Activated naive CD8-positive, alpha-beta T cell treated with anti-CD3 and anti-CD28 coated beads, Interleukin-2, amount 10 ng/mL, durations not matched to agents 7 days and 5 days (primary cell): Measurements from ENCODE around the gene PIGS. TPM values are rescaled to one million over a fixed set of nuclear protein-coding genes. Genes with fewer than 3 reads are reported as not detected.
"Not testable (repeated sequence)": the region's sequence is repeated elsewhere in the genome, so short reads cannot be mapped to it uniquely, and the experiment has no call there.

Source experiments
- ATAC-seq: fragments of 150-1000 bp; cut with Tn5 transposase; one replicate; pipeline ENCODE4 v1.10.0; 2021; ENCODE audit warnings: low read depth, moderate library complexity
- POLR2A ChIA-PET: fragments of 350-600 bp; sonication (Branson Sonifier 250); formaldehyde crosslinking; loops from one replicate; lab custom pipeline; 2021; ENCODE audit warnings: antibody characterized with exemption; lab: Charles Lee
- DNase-seq: peaks from one replicate; pipeline ENCODE4 v3.0.0; 2021
- H3K27ac Mint-ChIP-seq: one replicate; pipeline ENCODE4 v1.8.0; 2022; ENCODE audit warnings: mild to moderate bottlenecking, mixed read lengths
- H3K27me3 Mint-ChIP-seq: one replicate; pipeline ENCODE4 v1.8.0; 2022; ENCODE audit warnings: mild to moderate bottlenecking, moderate library complexity, mixed read lengths
- H3K36me3 Mint-ChIP-seq: one replicate; pipeline ENCODE4 v1.8.0; 2021; ENCODE audit warnings: mild to moderate bottlenecking, mixed read lengths
- H3K4me1 Mint-ChIP-seq: one replicate; pipeline ENCODE4 v1.8.0; 2021; ENCODE audit warnings: mixed read lengths
- H3K4me3 Mint-ChIP-seq: one replicate; pipeline ENCODE4 v1.8.0; 2022; ENCODE audit warnings: mild to moderate bottlenecking, moderate library complexity, mixed read lengths
- H3K9me3 Mint-ChIP-seq: one replicate; pipeline ENCODE4 v1.8.0; 2021; ENCODE audit warnings: mixed read lengths
- total RNA-seq, 2 experiments: library from RNA; stranded (reverse); gene quantifications; one replicate each; pipeline ENCODE4 v1.2.3, GENCODE V29; 2021

PIGS gene
- total RNA-seq, 2 experiments from 2014 or later: 60.5 to 63.1 TPM

GRCh38 chr17:28528327-28529012 lies 42.9 kb downstream of the PIGS start:
- Mint-ChIP-seq H3K4me1 (no peaks in the 10 kb centered on the region), H3K4me3 (no peak overlapping the region), H3K27me3 (no peaks in the 10 kb centered on the region), H3K27ac (no peak overlapping the region), H3K36me3 (no peaks in the 10 kb centered on the region), H3K9me3 (no peaks in the 10 kb centered on the region)
- ATAC-seq (no peak), DNase-seq (no peak)
- POLR2A ChIA-PET: no interaction called here

GRCh38 chr17:28527859-28528258 lies 43.5 kb downstream of the PIGS start:
- POLR2A ChIA-PET: no interaction called here
- H3K27ac Mint-ChIP-seq: no peak overlapping the region
- DNase-seq (no peak), ATAC-seq (no peak)
- no peak overlapping the region for H3K4me3 Mint-ChIP-seq
- H3K27me3 Mint-ChIP-seq: no peaks in the 10 kb centered on the region
- H3K36me3 Mint-ChIP-seq: no peaks in the 10 kb centered on the region
- no peaks in the 10 kb centered on the region for H3K9me3 Mint-ChIP-seq
- H3K4me1 Mint-ChIP-seq: no peaks in the 10 kb centered on the region

DNA sequence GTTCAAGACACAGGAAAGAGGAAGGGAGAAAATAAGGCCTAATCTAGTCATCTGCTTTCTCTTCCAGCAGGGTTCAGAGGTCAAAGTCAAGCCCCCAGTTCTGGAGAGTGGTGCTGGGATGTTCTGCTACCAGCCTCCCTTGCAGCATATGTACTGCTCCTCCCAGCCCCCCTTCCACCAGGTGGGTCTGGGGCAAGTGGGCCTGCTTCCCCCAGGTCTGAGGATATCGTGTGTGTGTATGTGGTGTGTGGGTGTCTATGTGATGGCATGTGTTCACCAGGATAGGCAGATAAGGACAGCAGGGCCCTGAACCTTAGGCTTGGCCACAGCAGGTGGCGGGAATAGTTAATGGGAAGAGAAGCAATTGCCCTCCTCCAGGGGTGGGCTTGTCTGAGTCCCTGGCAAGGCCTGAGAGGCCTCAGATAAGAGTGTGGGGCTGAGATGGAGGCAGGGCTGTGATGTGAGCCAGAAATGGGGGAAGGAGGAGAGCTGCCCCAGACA lies 44.1 kb downstream of the PIGS start:
- Mint-ChIP-seq H3K4me1 (no peaks in the 10 kb centered on the region), H3K36me3 (no peaks in the 10 kb centered on the region), H3K27me3 (no peaks in the 10 kb centered on the region), H3K9me3 (no peaks in the 10 kb centered on the region), H3K4me3 (no peak overlapping the region), H3K27ac (no peak overlapping the region)
- ATAC-seq: no peak
- POLR2A ChIA-PET: no interaction called here
- no peak for DNase-seq

DNA sequence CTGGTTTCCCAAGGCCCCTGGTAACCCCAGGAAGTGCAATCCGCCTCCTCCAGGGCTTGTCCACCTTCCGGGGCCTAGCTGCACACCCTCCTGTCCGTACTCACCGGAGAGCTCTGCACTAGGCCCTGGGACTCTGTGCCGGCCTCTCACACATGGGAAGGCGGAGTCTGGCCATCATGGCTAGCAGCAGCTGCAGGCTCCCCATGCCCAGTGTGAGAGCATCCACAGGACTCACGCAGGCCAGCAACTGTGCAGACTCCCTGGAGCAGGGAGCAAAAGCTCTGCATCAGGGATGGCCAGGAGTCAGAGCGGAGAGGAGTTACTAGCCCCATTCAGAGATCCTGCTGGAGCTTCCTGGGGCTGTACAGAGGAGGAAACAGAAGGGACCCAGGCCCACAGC lies 44.9 kb downstream of the PIGS start:
- POLR2A ChIA-PET: no interaction called here
- Mint-ChIP-seq H3K4me3 (no peak overlapping the region), H3K36me3 (no peaks in the 10 kb centered on the region), H3K27me3 (no peaks in the 10 kb centered on the region), H3K27ac (no peak overlapping the region), H3K9me3 (no peaks in the 10 kb centered on the region), H3K4me1 (no peaks in the 10 kb centered on the region)
- DNase-seq (no peak), ATAC-seq (no peak)

GRCh38 chr17:28524476-28525424 lies 46.6 kb downstream of the PIGS start:
- Mint-ChIP-seq H3K4me3 (no peak overlapping the region), H3K27me3 (no peaks in the 10 kb centered on the region), H3K4me1 (no peaks in the 10 kb centered on the region), H3K27ac (no peak overlapping the region), H3K36me3 (no peaks in the 10 kb centered on the region), H3K9me3 (no peaks in the 10 kb centered on the region)
- POLR2A ChIA-PET: no interaction called here
- no peak for DNase-seq
- no peak for ATAC-seq

- DNase-seq: no peak
- POLR2A ChIA-PET: no interaction called here
- Mint-ChIP-seq H3K27ac (no peak overlapping the region), H3K36me3 (no peaks in the 10 kb centered on the region), H3K4me3 (no peak overlapping the region), H3K27me3 (peaks cover 2% of the 10 kb centered on the region), H3K4me1 (peaks cover 7% of the 10 kb centered on the region), H3K9me3 (no peaks in the 10 kb centered on the region)
- no peak for ATAC-seq
Measured at GRCh38 chr17:28523876-28524275, 47.4 kb downstream of the PIGS start.

DNA sequence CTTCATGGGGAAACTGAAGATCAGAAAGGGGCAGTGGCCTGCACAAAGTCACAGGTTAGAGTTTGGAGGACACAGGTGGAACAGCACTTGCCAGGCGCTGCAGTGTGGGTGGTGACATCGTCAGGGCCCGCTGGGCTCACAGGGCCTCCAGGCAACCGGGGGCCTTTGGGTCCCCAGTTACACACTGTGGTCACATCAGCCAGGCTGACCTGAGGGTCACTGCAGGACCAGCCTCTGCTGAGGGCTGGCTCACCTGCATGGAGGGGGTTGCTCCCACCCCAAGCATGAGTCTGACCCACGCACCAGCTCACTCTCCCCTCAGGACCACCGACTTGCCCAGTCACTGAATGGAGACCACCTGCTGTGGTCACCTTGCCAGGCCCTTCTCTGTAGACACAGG lies 48.1 kb downstream of the PIGS start:
- Mint-ChIP-seq H3K27ac (no peak overlapping the region), H3K27me3 (peaks cover 9% of the 10 kb centered on the region), H3K36me3 (no peaks in the 10 kb centered on the region), H3K9me3 (no peaks in the 10 kb centered on the region), H3K4me3 (no peak overlapping the region), H3K4me1 (peaks cover 7% of the 10 kb centered on the region)
- ATAC-seq: no peak
- POLR2A ChIA-PET: no interaction called here
- DNase-seq: no peak

DNA sequence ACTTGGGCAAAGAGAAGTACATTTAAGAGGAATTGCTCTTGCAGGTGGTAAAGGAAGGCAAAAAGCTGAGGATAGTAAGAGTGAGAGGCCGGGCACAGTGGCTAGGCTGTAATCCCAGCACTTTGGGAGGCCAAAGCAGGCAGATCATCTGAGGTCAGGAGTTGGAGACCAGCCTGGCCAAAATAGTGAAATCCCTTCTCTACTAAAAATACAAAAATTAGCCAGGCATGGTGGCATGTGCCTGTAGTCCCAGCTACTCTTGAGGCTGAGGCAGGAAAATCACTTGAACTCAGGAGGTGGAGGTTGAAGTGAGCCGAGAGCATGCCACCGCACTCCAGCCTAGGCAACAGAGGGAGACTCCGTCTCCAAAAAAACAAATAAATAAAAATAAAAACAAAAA lies 49.0 kb downstream of the PIGS start:
- H3K4me1 Mint-ChIP-seq, H3K36me3 Mint-ChIP-seq, H3K9me3 Mint-ChIP-seq, DNase-seq, POLR2A ChIA-PET, H3K4me3 Mint-ChIP-seq, H3K27ac Mint-ChIP-seq, ATAC-seq: not testable (repeated sequence)
- peaks cover 10% of the 10 kb centered on the region for H3K27me3 Mint-ChIP-seq

- ATAC-seq: no peak
- no peaks in the 10 kb centered on the region for H3K36me3 Mint-ChIP-seq
- no peak overlapping the region for H3K4me3 Mint-ChIP-seq
- no peak overlapping the region for H3K27ac Mint-ChIP-seq
- peaks cover 10% of the 10 kb centered on the region for H3K27me3 Mint-ChIP-seq
- H3K9me3 Mint-ChIP-seq: no peaks in the 10 kb centered on the region
- POLR2A ChIA-PET: no interaction called here
- peaks cover 7% of the 10 kb centered on the region for H3K4me1 Mint-ChIP-seq
- no peak for DNase-seq
Measured at GRCh38 chr17:28521311-28522085, 49.8 kb downstream of the PIGS start.

DNA sequence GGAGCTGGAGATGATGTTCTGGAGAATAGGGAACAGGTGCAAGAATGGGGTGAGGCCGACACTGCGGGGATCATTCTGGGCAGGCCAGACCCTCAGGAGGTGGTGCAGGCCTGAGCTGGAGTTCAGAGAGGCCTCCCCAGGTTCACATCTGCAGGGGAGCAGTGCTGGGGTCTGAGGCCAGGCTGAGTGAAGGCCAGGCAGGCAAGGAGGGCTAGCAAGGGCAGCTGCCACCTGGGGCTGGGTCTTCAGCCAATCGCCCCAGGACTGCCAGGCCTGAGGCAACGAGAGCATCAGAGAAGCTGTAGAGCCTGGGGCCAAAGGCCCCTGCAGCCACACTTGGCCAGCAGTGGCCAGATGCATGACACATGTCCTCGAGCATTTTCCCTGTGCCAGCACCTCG lies 50.6 kb downstream of the PIGS start:
- H3K4me1 Mint-ChIP-seq: peaks cover 7% of the 10 kb centered on the region
- no peak for DNase-seq
- H3K4me3 Mint-ChIP-seq: no peak overlapping the region
- peaks cover 13% of the 10 kb centered on the region for H3K27me3 Mint-ChIP-seq
- peaks cover 5% of the 10 kb centered on the region for H3K9me3 Mint-ChIP-seq
- no peak overlapping the region for H3K27ac Mint-ChIP-seq
- no peak for ATAC-seq
- no peaks in the 10 kb centered on the region for H3K36me3 Mint-ChIP-seq
- POLR2A ChIA-PET: no interaction called here

GRCh38 chr17:28519236-28519635 lies 52.1 kb downstream of the PIGS start:
- Mint-ChIP-seq H3K9me3 (peaks cover 5% of the 10 kb centered on the region), H3K4me1 (peaks cover 7% of the 10 kb centered on the region), H3K36me3 (no peaks in the 10 kb centered on the region), H3K27ac (no peak overlapping the region), H3K4me3 (no peak overlapping the region), H3K27me3 (peaks cover 13% of the 10 kb centered on the region)
- POLR2A ChIA-PET: no interaction called here
- ATAC-seq (peak; percentile 45), DNase-seq (no peak)

GRCh38 chr17:28518578-28518977 lies 52.7 kb downstream of the PIGS start:
- DNase-seq (no peak), ATAC-seq (no peak)
- H3K27ac Mint-ChIP-seq: no peak overlapping the region
- H3K4me3 Mint-ChIP-seq: no peak overlapping the region
- POLR2A ChIA-PET: no interaction called here
- no peaks in the 10 kb centered on the region for H3K36me3 Mint-ChIP-seq
- peaks cover 16% of the 10 kb centered on the region for H3K27me3 Mint-ChIP-seq
- peaks cover 7% of the 10 kb centered on the region for H3K4me1 Mint-ChIP-seq
- peaks cover 5% of the 10 kb centered on the region for H3K9me3 Mint-ChIP-seq

DNA sequence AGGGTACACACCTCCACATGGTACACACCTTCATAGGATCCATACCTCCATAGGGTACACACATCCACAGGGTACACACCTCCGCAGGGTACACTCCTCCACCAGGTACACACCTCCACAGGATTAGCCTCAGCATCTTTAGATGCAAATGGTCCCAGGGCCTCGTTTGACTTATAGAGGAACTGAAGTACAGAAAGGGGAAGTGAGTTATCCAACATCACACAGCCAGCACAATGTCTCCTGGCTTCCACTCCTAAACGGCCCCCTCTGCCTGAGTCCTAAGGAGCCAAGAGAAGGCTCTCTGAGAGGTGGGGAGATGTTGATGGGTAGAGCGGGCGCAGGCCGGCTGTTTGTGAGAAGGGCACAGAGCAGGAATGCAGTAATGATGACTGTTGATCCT lies 53.2 kb downstream of the PIGS start:
- Mint-ChIP-seq H3K9me3 (peaks cover 5% of the 10 kb centered on the region), H3K4me3 (no peak overlapping the region), H3K27me3 (peaks cover 17% of the 10 kb centered on the region), H3K36me3 (no peaks in the 10 kb centered on the region), H3K4me1 (peaks cover 7% of the 10 kb centered on the region), H3K27ac (no peak overlapping the region)
- ATAC-seq (no peak), DNase-seq (no peak)
- POLR2A ChIA-PET: no interaction called here
